ENCODE measurements around the gene STK38L. TPM values are rescaled to one million over a fixed set of nuclear protein-coding genes. Genes with fewer than 3 reads are reported as not detected.

The STK38L gene
- total and polyA plus RNA-seq, 8 donors, result 28.2 to 45.1 (median 40.4) TPM

DNA sequence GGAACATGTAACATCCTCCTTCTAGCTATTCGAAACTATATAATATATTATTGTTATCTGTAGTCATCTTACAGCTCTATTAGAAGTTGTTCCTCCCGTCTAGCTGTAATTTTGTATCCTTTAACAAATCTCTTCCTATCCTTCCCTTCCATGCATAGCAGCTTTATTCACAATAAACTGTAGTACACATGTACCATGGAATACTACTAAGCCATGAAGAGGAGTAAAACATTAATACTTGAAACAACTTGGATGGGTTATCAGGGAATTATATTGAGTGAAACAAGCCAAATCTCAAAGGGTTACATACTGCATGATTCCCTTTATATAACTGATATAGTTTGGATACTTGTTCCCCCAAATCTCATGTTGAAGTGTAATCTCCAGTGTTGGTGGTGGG lies 33.9 kb upstream of the STK38L start:
- H3K4me3 ChIP-seq, result no peak overlapping the region
- peaks cover 0 to 9% of the 10 kb centered on the region in 2 donors for H3K9me3 ChIP-seq
- DNase-seq, result no peak
- no peaks in the 10 kb centered on the region for H3K36me3 ChIP-seq
- H3K27ac ChIP-seq, result no peak overlapping the region
- ATAC-seq, result no peak
- H3K27me3 ChIP-seq, result no peaks in the 10 kb centered on the region
- H3K4me1 ChIP-seq, result no peaks in the 10 kb centered on the region
- intact Hi-C loops (cut with DNase I), result no loop called here
- TF ChIP-seq, protein P1, sequence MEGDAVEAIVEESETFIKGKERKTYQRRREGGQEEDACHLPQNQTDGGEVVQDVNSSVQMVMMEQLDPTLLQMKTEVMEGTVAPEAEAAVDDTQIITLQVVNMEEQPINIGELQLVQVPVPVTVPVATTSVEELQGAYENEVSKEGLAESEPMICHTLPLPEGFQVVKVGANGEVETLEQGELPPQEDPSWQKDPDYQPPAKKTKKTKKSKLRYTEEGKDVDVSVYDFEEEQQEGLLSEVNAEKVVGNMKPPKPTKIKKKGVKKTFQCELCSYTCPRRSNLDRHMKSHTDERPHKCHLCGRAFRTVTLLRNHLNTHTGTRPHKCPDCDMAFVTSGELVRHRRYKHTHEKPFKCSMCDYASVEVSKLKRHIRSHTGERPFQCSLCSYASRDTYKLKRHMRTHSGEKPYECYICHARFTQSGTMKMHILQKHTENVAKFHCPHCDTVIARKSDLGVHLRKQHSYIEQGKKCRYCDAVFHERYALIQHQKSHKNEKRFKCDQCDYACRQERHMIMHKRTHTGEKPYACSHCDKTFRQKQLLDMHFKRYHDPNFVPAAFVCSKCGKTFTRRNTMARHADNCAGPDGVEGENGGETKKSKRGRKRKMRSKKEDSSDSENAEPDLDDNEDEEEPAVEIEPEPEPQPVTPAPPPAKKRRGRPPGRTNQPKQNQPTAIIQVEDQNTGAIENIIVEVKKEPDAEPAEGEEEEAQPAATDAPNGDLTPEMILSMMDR (IDR thresholded peaks at IDR 0.05), result no peak

DNA sequence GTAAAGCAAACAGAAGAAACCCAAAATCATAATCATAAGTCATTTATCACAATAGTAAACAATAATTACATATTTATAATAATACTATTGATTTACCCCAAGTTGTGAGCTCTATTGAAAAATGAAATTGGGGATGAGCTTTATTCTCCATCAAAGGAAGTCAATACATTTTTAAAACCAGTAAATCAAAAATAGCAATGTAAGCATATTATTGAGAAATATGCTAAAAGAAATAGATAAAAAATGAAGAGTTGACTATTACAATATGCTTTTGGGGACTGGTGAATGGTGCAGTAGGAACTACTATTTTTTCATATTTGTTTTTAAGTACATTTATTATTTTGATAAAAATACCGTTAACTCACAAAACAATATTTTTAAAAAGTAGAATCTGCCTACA lies 31.2 kb upstream of the STK38L start:
- H3K27ac ChIP-seq, result no peak overlapping the region
- H3K4me3 ChIP-seq, result no peak overlapping the region
- DNase-seq (no peak), ATAC-seq (no peak)
- no peaks in the 10 kb centered on the region for H3K27me3 ChIP-seq
- intact Hi-C loops (cut with DNase I), result no loop called here
- no peaks in the 10 kb centered on the region for H3K36me3 ChIP-seq
- no peaks in the 10 kb centered on the region for H3K4me1 ChIP-seq
- peaks cover 0 to 9% of the 10 kb centered on the region in 2 donors for H3K9me3 ChIP-seq
- TF ChIP-seq, protein P1 (IDR thresholded peaks at IDR 0.05), result no peak

DNA sequence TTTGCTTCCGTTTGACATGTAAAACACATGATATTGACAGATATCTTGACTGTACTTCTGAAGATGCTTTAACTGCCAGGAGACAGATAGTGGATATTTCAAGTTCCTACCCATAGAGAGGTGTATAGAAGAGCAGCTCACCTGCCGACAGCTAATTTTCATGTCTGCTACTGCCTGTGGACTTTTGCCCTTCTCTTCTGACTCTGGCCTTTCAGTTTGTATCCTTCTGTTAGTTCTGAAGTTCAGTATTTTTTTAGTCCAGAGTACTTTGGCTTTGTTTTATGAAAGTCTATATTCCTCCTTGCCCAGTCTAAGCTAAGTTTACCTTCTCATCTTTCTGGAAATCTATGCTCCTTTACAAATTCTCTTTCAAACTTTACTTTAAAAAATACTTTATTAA lies 30.8 kb upstream of the STK38L start:
- intact Hi-C loops (cut with DNase I), result no loop called here
- TF ChIP-seq, protein P1 (IDR thresholded peaks at IDR 0.05), result no peak
- Histone ChIP-seq H3K27me3 (no peaks in the 10 kb centered on the region), H3K4me1 (no peaks in the 10 kb centered on the region), H3K36me3 (no peaks in the 10 kb centered on the region), H3K9me3 (peaks cover 0 to 9% of the 10 kb centered on the region in 2 donors), H3K27ac (no peak overlapping the region), H3K4me3 (no peak overlapping the region)
- no peak for ATAC-seq
- no peak for DNase-seq

DNA sequence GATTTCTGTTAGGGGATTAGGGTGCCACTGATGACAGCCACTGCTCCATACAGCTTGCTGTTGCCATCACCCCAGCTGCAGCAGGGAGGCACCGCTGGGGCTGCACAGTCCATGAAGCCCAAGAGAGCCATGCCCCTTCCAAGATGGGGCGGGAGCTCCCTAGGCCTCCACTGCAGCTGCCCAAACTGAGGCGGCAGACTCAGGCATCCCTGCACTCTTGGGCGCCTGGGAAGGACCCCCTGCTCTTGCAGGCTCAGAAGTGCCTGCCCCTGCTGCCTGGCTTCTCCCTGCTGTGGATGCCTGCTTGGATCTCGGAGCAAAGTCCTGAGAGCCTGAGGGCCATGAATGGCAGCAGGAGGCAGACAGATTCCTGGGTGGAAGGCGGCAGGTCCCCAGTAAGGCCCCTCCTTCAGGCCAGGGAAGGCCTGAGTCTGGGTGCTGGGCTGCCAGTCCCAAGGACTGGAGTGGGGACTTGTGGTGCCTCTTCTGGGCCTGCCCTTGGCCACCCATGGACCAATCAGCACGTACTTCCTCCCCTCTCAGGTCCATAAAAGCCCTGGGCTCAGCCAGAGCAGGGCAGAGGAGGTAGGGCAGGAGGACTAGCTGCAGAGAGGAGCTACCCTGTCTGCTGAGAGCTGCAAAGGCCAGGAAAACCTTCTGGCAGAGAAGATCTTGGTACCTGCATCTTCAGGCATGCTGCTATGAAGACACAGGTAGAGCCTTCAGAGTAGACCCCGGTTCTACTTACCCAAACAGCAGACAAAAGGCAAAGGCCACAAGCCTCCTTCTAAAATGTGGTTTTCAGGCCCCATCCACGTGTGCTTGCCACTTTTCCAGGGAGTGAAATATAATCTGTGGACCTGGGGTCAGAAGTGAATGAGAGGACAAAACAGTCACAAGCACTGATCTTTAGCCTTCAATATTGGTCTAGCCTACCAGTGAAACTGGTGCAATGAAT lies 30.0 kb upstream of the STK38L start:
- H3K4me1 ChIP-seq, result no peaks in the 10 kb centered on the region
- H3K27me3 ChIP-seq, result no peaks in the 10 kb centered on the region
- no peak for ATAC-seq
- DNase-seq, result no peak
- H3K9me3 ChIP-seq, result peaks cover 0 to 9% of the 10 kb centered on the region in 2 donors
- intact Hi-C loops (cut with DNase I), result no loop called here
- H3K4me3 ChIP-seq, result no peak overlapping the region
- no peaks in the 10 kb centered on the region for H3K36me3 ChIP-seq
- TF ChIP-seq, protein P1 (IDR thresholded peaks at IDR 0.05), result no peak
- no peak overlapping the region for H3K27ac ChIP-seq

DNA sequence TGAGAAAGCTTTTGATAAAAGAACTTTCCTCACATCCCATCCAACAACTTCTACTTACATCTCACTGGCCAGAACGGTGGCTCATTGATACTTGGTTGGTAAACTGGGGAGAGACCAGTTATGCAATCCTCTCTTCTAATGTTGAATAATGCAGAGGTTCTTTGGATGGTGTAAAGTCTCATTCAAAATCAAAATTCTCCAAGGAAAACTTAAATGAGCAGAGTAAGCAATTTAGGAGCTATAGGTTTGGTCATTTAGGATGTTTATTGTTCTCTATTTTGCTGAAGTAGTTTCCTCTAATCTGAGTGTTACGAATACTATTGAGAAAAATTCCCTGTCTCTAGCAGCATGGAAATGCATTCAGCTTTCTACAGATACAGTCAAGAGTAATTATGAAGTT lies 26.5 kb upstream of the STK38L start:
- Histone ChIP-seq H3K4me1 (peaks cover 0 to 7% of the 10 kb centered on the region in 2 donors), H3K27me3 (no peaks in the 10 kb centered on the region), H3K4me3 (no peak overlapping the region), H3K9me3 (no peaks in the 10 kb centered on the region), H3K27ac (no peak overlapping the region), H3K36me3 (no peaks in the 10 kb centered on the region)
- no peak for ATAC-seq
- TF ChIP-seq, protein P1 (IDR thresholded peaks at IDR 0.05), result no peak
- intact Hi-C loops (cut with DNase I), result no loop called here
- no peak for DNase-seq

All from left lung (tissue), 10 donors.